Panc1 (cell line): ENCODE data around the gene ENOX2.

Experiments used
- TCF7L2 ChIP-seq: IDR thresholded peaks from 2 replicates; pipeline ENCODE4 v1.6.1; 2011; ENCODE audit warnings: mild to moderate bottlenecking, low read depth, low read length, inconsistent platforms
- TF ChIP-seq, protein P1 (sequence below): fragments of 450-650 bp; IDR thresholded peaks from 2 replicates; pipeline ENCODE4 v1.5.1; 2017; ENCODE audit warnings: mild to moderate bottlenecking
- TF ChIP-seq, protein P2 (sequence below), 2 experiments: IDR thresholded peaks; 2 replicates each; pipeline ENCODE4 v1.6.1; 2011 to 2012; ENCODE audit warnings: low read depth in 2 of 2, control low read depth in 1 of 2, low read length in 1 of 2, mild to moderate bottlenecking in 1 of 2, moderate library complexity in 1 of 2; ENCODE audit not compliant: insufficient read depth in 1 of 2

- TF ChIP-seq, protein P1, sequence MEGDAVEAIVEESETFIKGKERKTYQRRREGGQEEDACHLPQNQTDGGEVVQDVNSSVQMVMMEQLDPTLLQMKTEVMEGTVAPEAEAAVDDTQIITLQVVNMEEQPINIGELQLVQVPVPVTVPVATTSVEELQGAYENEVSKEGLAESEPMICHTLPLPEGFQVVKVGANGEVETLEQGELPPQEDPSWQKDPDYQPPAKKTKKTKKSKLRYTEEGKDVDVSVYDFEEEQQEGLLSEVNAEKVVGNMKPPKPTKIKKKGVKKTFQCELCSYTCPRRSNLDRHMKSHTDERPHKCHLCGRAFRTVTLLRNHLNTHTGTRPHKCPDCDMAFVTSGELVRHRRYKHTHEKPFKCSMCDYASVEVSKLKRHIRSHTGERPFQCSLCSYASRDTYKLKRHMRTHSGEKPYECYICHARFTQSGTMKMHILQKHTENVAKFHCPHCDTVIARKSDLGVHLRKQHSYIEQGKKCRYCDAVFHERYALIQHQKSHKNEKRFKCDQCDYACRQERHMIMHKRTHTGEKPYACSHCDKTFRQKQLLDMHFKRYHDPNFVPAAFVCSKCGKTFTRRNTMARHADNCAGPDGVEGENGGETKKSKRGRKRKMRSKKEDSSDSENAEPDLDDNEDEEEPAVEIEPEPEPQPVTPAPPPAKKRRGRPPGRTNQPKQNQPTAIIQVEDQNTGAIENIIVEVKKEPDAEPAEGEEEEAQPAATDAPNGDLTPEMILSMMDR = no peak
- TF ChIP-seq, protein P2, sequence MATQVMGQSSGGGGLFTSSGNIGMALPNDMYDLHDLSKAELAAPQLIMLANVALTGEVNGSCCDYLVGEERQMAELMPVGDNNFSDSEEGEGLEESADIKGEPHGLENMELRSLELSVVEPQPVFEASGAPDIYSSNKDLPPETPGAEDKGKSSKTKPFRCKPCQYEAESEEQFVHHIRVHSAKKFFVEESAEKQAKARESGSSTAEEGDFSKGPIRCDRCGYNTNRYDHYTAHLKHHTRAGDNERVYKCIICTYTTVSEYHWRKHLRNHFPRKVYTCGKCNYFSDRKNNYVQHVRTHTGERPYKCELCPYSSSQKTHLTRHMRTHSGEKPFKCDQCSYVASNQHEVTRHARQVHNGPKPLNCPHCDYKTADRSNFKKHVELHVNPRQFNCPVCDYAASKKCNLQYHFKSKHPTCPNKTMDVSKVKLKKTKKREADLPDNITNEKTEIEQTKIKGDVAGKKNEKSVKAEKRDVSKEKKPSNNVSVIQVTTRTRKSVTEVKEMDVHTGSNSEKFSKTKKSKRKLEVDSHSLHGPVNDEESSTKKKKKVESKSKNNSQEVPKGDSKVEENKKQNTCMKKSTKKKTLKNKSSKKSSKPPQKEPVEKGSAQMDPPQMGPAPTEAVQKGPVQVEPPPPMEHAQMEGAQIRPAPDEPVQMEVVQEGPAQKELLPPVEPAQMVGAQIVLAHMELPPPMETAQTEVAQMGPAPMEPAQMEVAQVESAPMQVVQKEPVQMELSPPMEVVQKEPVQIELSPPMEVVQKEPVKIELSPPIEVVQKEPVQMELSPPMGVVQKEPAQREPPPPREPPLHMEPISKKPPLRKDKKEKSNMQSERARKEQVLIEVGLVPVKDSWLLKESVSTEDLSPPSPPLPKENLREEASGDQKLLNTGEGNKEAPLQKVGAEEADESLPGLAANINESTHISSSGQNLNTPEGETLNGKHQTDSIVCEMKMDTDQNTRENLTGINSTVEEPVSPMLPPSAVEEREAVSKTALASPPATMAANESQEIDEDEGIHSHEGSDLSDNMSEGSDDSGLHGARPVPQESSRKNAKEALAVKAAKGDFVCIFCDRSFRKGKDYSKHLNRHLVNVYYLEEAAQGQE (IDR thresholded peaks at IDR 0.05; ENCODE audit: insufficient read depth in 1 of 2, low read depth in 2 of 2, low read length in 1 of 2) = no peak
- TF ChIP-seq TCF7L2 = no peak
These were observed 9.5 kb downstream of the ENOX2 start for GRCh38 chrX:130893356-130894085.
